Inflammatory macrophage treated with lipopolysaccharide for 4 hours (primary cell): ENCODE measurements around the gene SLC25A3.
"Not testable (repeated sequence)": the region's sequence is repeated elsewhere in the genome, so short reads cannot be mapped to it uniquely, and the experiment has no call there.

Experiments
- DNase-seq: peaks from one replicate; pipeline ENCODE4 v3.0.0-alpha.2; 2020

Gene SLC25A3

DNA sequence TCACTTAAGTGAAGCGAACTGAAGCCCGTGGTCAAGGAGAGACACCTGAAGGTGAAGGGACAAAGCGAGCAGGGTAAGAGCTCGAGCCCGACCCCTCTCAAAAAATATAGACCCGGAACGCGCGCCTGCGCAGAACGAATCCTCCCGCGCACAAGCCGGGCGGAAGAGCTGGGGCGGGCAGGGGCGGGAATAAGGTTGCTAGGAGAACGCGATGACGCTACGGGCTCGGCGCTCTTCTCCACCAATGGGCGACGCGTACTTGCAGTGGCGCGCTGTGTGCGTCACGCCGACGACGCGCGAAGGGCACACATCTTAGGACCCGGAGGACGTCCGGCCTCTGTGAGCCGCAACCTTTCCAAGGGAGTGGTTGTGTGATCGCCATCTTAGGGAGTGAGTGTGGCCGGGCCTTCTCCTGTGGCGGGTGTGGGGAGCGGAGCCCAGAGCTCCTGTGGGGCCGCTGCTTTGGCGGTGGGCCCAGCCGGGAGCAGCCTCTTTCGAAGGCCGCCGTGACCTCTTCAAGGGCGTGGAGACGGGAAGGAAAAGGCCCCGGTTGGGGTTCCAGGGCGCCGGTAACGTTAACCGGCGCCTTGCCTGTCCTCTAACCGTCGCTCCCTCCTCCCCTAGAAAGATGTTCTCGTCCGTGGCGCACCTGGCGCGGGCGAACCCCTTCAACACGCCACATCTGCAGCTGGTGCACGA lies at the start of gene SLC25A3:
Gene SLC25A3 (plus strand): TSS at position 336 of the 699 bp plus-strand sequence. CDS start 293 bp downstream, at position 629.
- DNase-seq = peak; percentile 99

GRCh38 chr12:98543701-98544100 lies 49.8 kb upstream of the SLC25A3 start:
- no peak for DNase-seq

DNA sequence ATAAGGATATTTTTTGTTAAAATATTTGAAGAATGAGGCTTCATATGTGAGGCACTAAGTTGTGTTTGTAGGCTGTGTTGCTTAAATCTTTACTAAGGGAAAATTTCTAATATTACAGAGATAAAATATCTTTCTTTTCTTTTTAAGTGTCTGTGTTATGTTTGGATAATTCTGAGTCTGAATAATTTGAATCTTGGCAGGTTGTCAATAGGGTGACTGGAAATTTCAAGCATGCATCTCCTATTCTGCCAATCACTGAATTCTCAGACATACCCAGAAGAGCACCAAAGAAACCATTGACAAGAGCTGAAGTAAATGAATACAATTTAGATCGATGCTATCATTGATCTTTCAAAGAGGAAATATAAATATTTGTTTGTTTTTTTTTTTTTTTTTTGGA lies 48.7 kb upstream of the SLC25A3 start:
- no peak for DNase-seq

DNA sequence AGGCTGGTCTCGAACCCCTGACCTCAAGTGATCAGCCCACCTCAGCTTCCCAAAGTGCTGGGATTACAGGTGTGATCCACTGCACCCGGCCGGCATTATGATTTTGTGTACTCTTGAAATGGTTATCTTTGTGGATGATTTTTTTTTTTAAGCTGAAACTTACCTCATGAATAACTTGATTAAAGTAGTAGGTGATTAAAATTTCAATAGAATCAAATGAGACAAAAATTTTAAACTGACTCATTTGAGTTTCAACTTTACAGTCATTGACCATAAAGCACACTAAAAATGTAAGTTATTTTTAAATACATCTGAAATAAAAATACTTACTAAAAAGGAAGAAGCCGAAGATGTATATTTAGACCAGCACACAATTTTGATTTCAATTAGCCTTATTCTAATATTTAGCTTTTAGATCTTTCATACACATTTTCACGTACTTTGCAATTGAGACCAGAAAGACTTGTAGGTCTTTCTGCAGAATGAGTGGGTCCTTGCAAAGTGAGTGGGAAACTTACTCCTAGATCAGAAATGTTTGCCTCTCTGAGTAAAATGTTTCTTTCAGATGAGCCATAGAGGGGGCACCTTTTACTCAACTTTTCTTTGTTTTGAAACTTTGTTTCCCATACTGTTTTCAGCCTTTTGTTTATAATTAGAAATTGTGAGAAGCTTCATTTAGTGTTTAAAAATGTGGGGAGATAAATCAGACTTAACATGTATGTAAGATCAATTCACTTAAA lies 43.9 kb upstream of the SLC25A3 start:
- DNase-seq = no peak

- no peak for DNase-seq
Measured at GRCh38 chr12:98551787-98552186, 41.7 kb upstream of the SLC25A3 start.

DNA sequence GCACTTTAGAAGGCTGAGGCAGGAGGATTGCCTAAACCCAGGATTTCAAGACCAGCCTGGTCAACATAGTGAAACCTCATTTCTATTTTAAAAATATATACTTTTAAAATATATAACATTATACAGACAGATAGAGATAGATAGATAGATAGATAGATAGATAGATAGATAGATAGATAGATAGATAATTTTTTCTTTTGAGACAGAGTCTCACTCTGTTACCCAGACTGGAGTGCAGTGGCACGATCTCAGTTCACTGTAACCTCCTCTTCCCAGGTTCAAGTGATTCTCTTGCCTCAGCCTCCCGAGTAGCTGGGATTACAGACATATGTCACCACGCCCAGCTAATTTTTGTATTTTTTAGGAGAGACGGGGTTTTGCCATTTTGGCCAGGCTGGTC lies 35.4 kb upstream of the SLC25A3 start:
- not testable (repeated sequence) for DNase-seq

DNA sequence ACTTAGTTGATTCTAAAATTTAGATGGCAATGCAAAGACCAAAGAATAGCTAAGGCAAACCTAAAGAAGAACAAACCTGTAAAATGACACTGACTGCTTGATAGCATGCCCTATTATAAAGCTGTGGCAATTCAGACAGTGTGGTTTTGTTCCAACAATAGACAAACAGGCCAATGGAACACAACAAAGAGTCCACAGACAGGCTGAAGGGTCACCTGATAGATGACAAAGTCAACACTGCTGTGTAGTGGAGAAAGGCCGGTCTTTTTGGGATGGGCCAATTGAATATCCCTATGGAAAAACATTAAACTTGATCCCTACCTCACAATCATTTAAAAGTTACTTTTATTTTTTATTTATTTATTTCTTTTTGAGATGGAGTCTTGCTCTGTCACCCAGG lies 33.8 kb upstream of the SLC25A3 start:
- DNase-seq = no peak

DNA sequence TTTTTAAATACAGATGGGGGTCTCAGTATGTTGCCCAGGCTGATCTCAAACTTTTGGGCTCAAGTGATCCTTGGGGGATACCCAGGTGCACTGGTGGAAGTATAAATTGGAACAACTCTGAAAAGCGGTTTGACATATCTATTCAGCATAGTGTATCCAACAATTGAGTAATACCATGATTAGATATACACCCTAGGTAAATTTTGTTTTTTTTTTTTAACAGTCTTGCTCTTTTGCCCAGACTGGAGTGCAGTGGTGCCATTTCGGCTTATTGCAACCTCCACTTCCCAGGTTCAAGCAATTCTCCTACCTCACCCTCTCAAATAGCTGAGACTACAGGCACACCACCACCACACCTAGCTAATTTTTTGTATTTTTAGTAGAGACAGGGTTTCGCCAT lies 31.6 kb upstream of the SLC25A3 start:
- no peak for DNase-seq

GRCh38 chr12:98572010-98572409 lies 21.5 kb upstream of the SLC25A3 start:
- no peak for DNase-seq

DNA sequence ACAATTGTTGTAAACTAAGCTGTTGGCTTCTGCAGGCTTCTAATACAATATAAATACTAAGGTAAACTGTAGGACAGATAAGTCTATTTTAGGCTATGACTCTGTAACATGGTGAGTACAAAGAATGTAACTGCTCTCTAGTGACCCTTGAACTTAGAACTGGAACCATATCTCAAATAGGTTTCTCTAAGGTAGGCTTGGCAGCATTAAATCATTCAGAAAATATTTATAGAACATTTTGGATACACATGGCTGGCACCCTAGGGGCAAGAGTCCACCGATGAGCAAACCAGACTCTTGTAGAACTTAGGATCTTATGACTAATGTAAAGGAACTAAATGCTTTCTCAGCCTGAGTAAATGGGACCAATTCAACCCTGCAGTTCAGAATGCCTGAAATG lies 19.4 kb upstream of the SLC25A3 start:
- no peak for DNase-seq

- no peak for DNase-seq
Measured at GRCh38 chr12:98575013-98575412, 18.5 kb upstream of the SLC25A3 start.

- not testable (repeated sequence) for DNase-seq
Measured at GRCh38 chr12:98576795-98577194, 16.7 kb upstream of the SLC25A3 start.

DNA sequence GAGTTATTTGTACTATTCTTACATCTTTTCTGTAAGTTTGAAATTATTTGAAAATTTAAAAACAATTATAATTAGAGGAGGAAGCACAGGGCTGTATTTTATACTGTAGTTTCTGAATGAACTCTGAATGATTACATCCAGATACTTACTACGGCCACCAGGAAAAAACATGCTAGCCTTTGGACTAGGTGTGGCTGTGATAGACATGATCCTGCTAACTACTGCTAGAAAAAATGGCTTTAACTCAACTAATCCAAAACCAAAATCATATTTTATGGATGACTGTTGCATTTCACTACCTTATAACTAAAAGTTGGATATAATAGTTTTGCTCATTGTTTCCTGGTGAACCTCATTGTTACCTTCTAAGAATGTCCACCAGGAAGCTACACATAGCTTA lies 15.1 kb upstream of the SLC25A3 start:
- DNase-seq = no peak

GRCh38 chr12:98578821-98579220 lies 14.7 kb upstream of the SLC25A3 start:
- DNase-seq = no peak

DNA sequence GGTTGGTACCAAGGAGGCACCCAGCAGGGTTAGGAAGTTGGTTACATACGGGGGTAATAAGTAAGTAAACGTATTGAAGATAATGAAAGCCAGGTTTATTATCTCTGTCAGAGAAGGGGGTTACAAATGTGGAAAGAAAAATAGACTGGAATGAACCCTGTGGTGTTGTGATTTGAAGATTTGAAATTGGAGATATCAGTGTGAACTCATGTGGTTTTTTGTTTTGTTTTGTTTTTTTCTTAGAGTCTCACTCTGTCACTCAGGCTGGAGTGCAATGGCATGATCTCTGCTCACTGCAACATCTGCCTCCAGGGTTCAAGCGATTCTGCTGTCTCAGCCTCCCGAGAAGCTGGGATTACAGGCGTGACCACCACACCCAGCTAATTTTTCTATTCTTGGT lies 14.1 kb upstream of the SLC25A3 start:
- no peak for DNase-seq

- DNase-seq = no peak
Measured at GRCh38 chr12:98579835-98580234, 13.7 kb upstream of the SLC25A3 start.

DNA sequence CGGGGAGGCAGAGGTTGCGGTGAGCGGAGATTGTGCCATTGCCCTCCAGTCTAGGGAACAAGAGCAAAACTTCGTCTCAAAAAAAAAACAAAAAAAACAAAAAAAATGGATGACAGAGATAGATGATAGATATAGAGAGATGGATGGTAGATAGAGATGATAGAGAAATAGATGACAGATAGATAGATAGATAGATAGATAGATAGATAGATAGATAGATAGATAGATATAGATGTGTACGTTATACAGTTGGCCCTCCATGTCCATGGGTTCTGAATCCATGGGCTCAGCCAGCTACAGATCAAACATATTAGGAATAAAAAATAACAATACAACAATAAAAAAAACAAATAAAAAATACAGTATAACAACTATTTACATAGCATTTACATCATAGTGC lies 12.8 kb upstream of the SLC25A3 start:
- no peak for DNase-seq

DNA sequence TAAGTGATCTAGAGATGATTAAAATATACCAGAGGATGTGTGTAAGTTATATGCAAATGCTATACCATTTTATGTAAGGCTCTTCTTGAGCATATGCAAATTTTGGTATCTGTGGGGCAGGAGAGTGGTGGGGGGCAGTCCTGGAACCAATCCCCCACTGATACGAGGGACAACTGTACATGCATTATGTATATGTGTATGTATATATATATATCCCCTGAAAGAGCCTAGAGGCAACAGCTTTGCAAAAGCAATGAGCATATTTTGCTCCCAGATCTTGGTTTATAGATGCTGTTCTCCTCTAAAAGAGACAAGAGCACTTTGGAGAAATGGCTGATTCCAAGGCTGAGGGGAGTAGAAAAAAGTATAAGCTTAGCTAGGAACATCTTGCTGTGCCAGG lies 12.4 kb upstream of the SLC25A3 start:
- DNase-seq = no peak

- DNase-seq = no peak
Measured at GRCh38 chr12:98582093-98582492, 11.4 kb upstream of the SLC25A3 start.

DNA sequence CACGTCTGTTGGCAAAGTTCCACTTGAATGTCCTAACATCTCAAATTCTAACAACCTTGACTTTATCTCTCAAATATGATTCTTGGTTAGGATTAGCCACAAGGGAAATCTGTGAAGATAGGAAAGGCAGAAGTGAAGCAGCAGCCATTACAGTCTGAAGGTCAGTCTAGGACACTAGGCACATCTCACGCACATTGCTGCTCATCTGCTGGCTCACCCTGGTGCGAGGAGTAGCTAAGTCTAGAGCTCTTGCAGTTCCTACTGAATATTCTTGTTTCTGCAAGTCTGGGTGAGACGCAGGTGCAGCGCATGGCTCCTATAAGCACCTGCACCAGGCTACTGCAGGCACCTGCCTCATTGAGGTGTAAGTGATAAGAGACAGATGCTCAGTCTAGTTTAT lies 6.4 kb upstream of the SLC25A3 start:
- DNase-seq = no peak

GRCh38 chr12:98591209-98591608 lies 2.3 kb upstream of the SLC25A3 start:
- DNase-seq = no peak

DNA sequence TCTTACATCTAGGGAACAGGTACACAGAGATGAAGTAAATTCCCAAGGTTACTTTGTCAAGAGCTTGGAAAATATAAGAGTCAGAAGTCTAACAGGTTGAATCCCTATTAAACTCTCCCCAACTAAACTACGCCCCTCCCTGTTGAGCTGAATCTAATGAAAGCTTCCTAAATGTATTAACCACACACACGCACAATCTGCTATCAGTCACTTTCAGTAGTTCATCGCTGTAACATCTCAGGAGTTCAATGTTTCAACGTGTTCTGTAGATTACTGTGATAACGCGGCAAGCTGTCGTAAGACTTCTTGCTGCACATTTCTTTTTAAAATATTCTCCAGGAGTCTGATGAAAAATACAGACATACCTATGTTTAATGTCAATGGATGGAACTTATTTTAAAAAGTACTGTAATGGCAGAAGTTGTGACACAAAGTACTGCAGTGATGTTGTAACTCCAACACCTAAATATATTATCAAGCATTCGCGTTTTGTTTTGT lies 612 bp upstream of the SLC25A3 start:
- DNase-seq = no peak

- peak; percentile 60 for DNase-seq
Measured at GRCh38 chr12:98594050-98594835, 757 bp downstream of the SLC25A3 start.
